HG03095 (cell line): Measurements from ENCODE around the gene CSF1.

ENCODE experiments used
- ATAC-seq: cut with Tn5 transposase; IDR thresholded peaks from one replicate; pipeline ENCODE4 v1.9.1; 2021; ENCODE audit warnings: moderate library complexity; ENCODE audit not compliant: unreplicated experiment

The CSF1 gene

DNA sequence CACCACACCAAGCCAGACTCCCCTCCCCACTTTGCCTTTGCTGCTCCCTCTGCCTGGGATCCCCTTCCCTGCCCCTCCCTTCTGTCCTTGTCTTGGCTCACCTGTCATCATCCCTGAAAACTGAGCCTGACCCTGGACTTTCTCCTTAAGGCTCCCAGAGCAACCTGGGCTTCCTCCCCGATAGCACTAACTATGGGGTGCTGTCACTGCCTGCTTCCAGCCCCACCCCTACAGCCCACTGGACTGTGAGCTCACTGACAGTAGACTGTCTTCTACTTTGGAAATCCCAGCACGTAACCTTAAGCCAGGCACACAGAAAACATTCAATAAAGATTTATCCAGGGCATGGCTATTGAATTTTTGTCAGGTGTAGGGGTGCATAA, 9.5 kb upstream of the CSF1 start:
- ATAC-seq = no peak

DNA sequence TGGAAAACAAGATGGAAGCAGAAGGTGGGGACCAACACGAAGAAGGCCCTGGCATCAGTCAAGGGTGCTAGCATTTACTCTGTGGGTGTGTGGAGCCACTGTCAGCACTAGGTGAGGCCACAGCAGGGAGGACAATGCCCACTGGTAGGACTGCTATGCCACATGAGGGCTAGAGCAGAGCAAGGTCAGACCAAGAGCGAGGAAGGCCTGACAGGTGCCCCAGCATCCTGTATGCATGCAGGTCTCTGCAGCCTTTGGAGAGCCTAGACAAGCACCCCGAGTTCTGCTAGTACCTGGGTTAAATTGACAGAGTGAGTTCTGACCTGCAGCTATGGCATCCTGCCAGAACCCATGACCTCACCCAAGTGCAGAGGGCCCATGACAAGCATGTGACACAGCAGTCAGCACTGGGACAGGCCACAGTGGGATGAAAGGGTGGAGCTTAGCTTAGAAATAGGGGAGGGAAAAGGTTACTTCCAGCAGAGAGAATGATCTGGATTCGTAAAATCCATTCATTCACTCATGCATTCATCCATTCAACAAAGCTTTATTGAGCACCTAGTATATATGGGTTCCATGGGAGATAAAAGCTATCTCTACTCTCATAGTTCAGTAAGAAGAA, 9.0 kb upstream of the CSF1 start:
- no peak for ATAC-seq

DNA sequence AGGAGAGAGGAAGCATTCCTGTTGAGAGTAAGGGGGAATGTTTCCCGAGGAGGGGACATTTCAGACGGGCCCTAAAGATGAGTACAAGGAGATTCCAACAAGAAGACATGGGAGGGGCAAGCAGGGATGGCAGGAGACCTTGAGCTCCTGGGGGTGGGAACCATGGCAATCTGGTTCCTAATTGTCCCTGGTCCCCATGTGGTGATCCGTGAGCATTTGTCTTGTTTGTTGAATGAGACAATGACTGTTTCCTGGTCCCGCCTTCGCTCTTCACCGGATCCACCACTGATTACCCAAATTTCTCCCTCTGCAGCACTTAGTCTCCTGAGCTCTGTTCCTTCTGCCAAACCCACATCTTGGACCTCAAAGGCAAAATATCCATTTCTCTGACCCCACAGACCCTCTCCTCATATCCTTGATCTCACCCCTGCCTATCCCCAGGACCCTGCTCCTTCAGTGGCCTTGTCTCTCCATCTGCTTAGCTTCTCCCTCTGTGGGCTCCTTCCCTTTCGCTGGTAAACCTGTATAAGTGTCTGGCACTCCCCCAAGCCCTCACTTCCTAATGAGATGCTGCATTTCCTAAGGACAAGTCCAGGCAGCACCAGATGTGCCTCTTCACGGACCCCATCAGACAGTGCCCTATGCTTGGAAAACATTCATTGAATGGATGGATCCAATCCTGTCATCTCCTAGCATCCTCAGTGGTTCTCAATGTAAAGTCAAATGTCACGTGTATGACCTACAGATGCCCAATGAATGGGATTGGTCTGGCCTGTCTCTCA, 8.3 kb upstream of the CSF1 start:
- ATAC-seq = no peak

DNA sequence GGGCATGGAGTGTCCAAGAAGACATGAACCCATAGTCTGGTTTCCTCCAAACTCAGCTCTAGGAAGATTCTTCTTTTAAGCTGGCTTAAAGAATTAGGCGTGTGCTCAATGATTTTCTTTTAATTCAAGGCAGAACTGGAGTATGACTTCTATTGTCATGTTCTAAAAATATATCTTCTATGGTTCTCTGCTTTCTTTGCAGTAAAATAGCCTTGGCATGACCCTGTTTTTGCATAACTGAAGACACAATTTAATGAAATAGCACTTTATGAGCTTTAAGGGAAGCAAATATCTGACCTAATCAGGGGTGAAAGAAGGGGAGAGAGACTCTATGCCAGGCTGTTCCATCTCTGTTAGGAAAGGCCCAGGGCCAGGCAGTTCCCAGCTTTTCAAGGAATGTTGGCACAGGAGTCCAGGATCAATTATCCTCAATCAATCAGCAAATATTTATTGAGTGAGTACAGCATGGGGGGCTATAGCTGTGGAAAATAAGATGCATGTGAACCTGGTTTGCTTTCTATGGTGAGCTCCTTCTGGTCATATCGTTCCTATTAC, 7.2 kb upstream of the CSF1 start:
- no peak for ATAC-seq

DNA sequence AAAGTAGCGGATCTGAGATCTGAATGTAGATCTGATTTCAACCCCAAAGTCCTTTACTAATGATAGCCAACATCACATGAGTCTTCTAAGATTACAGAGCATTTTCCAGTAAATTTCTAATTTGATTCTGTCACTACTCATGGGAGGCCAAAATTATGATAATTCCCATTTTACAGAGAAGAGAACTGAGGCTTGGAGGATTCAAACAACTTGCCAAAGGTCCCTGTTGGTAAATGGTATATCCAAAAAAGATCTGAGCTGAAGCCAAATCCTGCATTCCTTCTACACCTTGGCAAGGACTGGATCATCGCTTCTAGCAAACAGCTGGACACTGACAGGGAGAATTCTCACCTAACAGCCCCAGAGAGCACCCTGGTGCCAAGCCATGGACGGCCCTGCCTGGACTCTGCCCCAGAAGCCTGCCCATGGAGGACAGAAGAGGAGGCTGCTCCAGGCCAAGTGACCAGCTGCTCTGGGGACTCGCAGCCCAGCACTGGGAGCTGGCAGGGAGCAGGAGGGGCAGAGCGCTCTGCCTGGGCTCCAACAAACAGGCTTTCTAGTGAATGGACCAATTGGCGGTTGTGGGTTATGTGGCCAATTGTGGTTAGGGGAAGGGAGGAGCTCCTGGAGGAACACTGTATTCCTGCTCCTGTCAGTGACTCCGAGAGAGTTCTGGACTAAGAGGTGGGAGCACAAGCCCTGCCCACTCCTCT, 6.4 kb upstream of the CSF1 start:
- ATAC-seq = no peak

DNA sequence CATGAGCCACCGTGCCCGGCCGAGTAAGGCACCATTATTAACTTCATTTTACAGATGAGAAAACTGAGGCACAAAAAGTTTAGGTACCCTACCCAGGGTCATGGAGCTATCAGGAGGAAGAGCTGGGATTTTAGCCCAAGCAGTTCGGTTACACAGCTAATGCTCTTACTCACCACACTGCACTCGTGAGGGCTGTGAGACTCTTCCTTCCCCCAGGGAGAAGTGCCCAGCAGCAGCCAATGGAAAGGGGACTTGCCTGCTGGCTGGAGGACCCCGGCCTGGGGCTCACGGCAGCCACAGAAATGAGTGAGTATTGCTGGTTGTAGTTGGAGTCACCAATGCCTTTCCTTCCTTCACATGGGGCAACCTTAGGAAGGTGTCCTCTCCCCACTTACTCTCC, 5.2 kb upstream of the CSF1 start:
- no peak for ATAC-seq

DNA sequence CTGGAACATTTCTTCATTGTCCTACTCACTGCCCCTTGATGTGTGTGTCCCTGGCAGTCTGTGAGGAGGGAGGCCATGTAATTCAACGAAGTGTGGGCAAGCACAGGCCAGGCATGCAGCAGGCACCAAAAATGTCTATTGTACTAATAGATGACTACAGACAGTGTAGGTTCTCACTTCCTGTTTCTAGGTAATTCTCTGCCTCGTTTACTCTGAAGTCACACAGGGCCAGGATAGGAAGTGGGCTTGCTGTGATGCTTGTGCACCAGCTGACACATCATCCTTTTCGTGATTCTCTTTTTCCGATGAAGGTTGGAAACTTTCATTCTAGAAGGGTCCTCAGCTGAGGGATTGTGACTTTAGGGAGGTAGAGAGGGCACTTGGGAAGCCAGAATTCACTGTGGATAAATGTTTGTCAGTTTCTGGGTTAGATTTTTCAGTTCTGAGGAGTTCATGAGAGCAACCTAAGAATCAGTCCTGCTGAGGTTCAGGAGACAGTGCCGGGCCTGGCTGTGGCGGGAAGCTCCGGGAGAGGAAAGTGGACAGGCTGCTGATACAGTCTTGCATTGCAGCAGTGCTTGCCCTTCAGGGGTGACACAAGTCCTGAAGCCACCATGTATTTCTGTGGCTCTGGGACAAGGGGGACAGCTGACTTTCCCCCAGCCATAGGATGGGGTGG, 4.3 kb upstream of the CSF1 start:
- peak; percentile 93 for ATAC-seq

DNA sequence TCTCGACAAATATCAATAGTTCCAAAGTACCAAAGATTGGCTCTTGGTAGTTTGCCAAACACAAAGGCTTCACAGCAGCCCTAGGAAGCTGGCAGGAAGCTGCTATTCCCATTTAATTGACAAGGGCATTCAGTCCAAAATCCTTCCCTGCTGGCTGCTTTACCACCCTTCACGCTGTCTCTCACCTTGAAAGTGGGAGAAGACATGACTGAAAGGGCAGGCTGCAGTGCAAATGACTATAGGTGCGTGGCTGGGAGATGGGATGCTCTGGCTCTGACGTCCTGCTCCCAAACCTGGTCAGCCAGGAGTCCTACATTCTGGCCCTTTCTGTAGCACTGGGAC, 3.8 kb upstream of the CSF1 start:
- no peak for ATAC-seq

DNA sequence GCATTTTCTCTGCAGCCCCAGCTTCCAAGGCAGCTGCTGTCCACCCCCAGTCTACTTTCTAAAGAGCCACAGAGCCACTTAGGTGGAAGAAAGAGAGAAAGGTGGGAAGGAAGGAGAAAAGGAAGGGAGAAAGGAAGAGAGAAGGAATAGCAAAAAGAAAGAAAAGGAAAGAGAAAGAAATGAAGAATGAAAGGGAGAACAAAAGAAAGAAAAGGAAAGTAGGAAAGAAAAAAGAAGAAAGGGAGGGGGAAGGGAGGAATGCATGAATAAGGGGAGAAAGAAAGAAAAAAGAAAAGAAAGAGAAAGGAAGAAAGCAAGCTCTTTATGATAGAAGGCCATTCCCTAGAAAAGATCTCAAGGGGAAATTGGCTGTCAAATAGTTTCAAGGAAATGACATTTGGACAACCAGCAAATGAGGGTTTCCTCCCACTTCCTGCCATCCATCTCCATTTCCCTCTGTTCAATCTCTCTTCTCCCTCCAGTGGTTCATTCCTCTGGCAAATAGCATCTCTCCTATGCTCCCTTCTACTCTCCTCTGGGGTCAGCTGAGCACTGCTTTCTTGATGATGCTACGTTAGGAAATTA, 3.4 kb upstream of the CSF1 start:
- ATAC-seq = no peak

DNA sequence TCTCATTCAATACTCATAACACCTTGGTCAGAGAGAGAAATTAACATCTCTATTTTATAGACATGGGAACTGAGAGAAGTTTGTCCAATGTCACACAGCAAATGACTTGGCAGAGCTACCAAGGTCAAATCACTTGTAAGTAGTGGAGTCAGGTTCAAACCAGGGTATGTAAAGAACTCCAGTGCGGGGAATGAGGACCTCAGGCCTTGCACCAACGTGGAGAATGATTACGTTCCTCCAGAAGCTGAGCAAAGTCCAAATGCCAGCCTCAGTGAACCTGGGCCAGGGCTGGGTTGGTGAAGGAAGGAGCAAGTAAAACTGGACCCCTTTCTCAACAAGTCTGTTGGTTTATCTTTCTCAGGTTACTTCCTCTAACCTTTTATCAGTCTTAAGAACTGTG, 1.8 kb upstream of the CSF1 start:
- ATAC-seq = no peak

DNA sequence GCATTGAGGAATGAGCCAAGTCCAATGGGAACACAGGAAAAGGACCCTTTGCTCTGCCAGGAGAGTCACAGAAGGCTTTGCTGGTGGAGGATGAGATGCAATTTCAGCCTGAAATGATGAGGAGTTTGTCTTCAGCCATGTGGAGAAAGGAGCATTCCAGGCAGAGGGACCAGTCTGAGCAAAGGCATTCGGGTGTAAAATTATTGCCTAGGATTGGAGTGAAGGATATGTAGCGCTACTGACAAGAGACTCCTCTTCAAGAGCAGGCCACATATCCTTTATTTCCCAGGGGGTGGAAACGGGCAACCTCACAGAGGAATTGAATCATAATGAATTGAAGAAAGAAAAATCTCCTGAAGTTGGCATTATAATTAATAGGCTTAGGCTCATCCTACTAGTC, 1.1 kb upstream of the CSF1 start:
- ATAC-seq = no peak

DNA sequence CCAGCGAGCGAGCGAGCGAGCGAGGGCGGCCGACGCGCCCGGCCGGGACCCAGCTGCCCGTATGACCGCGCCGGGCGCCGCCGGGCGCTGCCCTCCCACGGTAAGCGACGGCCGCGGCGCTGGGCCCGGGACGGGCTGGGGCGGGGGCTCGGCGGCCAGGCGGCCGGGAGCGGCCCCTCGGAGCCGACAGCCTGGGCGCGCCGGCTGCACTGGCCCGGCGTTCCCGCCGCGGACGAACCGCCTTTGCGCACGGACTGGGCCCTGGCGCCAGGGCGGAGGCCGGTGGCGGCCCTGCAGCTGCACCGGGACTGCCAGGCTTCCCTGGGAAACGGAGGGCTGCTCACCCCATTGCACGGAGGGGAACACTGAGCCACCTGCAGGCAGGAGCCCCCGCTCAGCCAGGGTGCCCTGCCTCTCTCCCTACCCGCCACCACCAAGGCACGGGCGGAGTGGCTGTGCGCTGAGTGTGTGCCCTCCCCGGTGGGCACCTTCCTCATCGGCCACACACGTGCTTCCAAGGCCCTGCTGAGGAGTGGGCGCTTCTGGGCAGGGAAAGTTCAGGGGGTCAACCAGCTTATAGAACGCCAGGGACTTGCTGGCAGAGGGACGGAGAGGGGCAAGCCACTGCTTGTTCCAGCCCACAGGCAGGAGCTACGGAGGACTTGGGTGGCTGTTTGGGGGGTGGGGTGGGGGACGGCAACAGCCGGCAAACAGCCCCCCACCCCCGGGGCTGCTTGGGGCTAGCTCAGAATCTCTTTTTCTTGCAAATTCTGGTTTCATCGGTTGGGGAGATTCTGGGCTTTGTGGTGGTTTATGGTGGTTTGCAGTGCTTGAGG, 532 bp downstream of the CSF1 start:
- ATAC-seq = no peak

DNA sequence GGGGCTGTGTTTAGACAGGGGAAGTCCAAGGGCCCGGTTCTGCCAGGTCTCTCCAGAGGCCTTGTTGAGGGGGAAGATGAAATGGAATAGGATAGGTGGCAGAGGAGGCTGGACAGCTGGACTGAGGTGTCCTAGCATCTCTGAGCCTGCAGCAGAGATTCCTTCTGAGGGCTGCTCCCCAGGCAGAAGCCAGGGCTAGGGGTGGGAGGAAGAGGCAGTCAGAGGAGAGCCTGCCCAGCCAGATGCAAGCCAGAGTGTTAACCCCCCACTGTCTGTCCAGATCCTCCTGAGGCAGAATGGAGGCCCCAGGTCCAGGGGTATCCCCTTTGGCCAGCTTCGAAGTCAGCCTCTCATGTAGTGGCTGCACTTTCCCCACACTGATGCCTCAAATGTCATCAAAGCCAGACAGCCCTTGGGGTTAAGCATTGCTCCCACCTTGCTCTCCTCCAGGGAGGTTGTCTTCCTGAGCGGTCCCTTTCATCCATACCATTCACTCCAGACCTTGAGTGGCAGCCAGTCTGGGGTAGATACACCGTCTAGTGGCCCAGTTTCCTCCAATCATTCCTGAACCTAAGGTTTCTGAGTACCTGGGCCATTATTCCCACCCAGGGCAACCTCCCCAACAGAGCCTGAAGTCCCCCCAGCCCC, 1.7 kb downstream of the CSF1 start:
- ATAC-seq = no peak

DNA sequence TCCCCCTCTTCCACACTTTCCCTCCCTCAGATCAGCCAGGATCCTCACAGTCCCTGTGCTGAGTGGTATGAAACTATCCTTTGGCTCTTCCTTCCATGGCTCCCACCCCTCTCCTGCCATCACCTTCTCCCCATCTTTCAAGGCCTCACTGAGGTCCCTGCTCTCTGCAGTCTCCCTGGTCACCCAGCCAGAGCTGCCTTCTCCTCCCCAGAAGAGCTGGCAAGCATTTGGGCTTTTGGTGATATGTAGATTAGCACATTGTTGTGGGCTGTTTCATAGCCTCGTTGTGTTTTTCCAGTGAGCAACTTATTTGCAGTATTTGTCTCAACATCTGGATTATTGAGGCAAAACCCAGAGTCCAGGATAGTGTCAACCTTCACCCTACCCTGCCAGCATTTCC, 2.2 kb downstream of the CSF1 start:
- ATAC-seq = no peak

DNA sequence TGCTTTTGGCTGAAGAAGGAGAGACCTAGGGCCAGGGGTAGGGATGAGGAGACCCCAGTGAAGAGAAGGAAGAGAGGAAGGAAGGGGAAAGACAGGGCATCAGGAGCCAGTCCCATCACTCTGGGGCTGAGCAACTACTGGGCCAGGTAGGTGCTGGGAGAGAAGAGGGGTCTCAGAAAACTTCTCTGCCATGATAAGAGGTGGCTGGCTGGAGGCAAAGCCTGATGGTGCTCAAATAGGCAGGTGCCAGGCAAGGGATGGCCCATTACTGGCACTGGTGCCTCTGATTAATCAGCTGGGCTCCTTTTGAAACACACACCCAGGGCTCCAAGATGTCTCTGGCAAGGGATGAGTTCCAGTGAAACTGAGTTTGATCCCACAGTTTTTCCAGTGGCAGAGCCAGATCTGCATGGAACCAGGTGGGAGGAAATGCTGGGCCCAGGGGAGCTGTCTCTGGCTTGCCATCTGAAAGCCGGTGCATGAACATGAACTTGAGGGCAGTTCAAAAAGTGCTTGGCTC, 2.8 kb downstream of the CSF1 start:
- ATAC-seq = no peak

DNA sequence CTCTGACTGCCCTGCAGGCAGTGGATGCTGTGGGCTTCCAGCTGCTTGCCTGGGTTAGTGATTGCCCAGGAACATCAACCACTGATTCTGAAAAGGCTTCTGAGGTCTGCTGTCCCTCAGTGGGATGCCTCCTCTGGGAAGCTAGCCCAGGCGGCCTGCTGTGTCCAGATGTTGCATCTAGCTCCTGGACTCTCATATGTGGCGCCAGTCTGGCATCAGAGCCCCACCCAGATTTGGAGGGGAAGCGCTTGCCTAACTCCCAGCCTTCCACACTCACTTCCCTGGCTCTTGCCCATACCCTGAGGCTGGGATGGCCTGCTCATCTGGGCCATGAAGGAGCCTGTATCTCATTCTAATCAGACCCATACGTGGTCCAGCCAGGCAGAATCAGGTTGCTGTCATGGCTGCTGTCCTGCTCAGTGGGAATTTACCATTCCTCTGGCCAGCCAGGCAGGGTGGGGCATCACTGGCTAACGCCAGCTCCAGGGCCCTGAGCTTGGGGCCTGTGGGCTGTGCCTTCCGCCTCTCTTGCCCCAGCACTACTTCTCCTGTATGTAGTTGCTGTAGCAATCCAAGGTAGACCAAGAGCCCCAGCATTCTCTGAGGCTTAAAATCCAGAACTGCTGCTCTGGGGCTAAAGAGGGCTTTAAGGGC, 4.1 kb downstream of the CSF1 start:
- no peak for ATAC-seq

DNA sequence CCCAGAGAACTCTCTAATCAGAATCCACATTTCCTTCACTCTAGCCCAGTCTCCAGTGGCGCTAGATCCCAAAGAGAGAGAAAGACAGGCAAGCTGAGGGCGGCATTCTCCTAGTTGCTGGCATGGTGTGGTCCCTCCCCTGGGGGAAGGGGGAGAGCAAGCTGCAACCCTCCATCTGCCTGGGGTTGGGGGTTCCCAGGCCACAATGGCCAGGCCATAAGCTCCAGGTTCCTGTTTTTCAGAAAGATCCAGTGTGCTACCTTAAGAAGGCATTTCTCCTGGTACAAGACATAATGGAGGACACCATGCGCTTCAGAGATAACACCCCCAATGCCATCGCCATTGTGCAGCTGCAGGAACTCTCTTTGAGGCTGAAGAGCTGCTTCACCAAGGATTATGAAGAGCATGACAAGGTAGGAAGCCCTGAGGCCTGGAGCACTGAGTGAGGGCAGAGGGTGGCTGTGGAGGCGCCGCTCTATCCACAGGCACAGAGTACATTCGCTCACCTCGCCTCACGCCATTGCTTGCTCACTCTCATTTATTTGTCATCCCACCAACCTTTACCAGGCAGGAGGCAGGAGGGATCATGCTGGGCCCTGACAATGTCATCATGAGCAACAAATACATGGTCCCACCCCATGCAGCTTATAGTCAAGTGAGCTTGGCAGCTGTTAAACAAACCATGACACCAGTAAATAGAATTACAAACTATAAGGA, 6.6 kb downstream of the CSF1 start:
- ATAC-seq = no peak
